HCT116 (cell line): Measurements from ENCODE around the gene RFTN1. TPM values are rescaled to one million over a fixed set of nuclear protein-coding genes. Genes with fewer than 3 reads are reported as not detected.

Source experiments
- ATAC-seq: fragments of 200-7000 bp; cut with Tn5 transposase; 2 replicates; pipeline ENCODE4 v1.9.1; 2020; ENCODE audit warnings: mild to moderate bottlenecking, moderate library complexity
- BruUV-seq: library from RNA; stranded (reverse); fragments of 400-500 nt; replicated peaks from 2 replicates; lab custom pipeline; 2021; lab: Mats Ljungman, UMichigan
- CTCF ChIA-PET: fragments of 300-600 bp; sonication (Branson Sonifier 250); formaldehyde crosslinking; loops from one replicate; lab custom pipeline; 2021; ENCODE audit warnings: antibody characterized with exemption; lab: Charles Lee
- POLR2A ChIA-PET: fragments of 300-600, 350-600 bp; sonication (Branson Sonifier 250); formaldehyde crosslinking; loops from one replicate; lab custom pipeline; 2021; ENCODE audit warnings: antibody characterized with exemption; lab: Charles Lee
- RAD21 ChIA-PET, 2 experiments: fragments of 300-600 bp; sonication (Branson Sonifier 250); formaldehyde crosslinking; loops; one replicate each; lab custom pipeline; 2023; ENCODE audit warnings: low total read pairs in 2 of 2; ENCODE audit not compliant: uncharacterized antibody in 2 of 2, unreplicated experiment in 2 of 2, low non-redundant PET in 1 of 2; lab: Charles Lee
- DNase-seq: peaks from one replicate; pipeline ENCODE4 v3.0.0-alpha.2; 2010; ENCODE audit warnings: low read depth, low spot score
- H2AFZ ChIP-seq: fragments of 200-600 bp; shearing (Covaris generic), sonication (generic); 2 replicates; pipeline ENCODE4 v1.6.1; 2017; ENCODE audit warnings: low read depth, mixed run types, mixed read lengths, antibody characterized with exemption, low read length; ENCODE audit not compliant: poor library complexity, severe bottlenecking
- H3K27ac ChIP-seq: 2 replicates; pipeline ENCODE4 v1.5.1; 2012; ENCODE audit warnings: low read depth, low read length
- H3K27me3 ChIP-seq: fragments of 200-600 bp; sonication (generic); 2 replicates; pipeline ENCODE4 v1.6.1; 2016; ENCODE audit warnings: mixed run types, low read length, mixed read lengths; ENCODE audit not compliant: insufficient read depth
- H3K36me3 ChIP-seq, 2 experiments: fragments of 200-500 bp in 1 of 2; fragments of 200-600 bp in 1 of 2; sonication (Bioruptor generic) in 1 of 2; sonication (generic) in 1 of 2; 2 replicates each; pipeline versions ENCODE4 v1.5.1 to v1.6.1; 2014 to 2016; ENCODE audit warnings: low read length in 2 of 2, inconsistent platforms in 1 of 2, mixed read lengths in 1 of 2, mixed run types in 1 of 2; ENCODE audit not compliant: insufficient read depth in 2 of 2, control insufficient read depth in 1 of 2
- H3K4me1 ChIP-seq, 2 experiments: fragments of 200-600 bp in 1 of 2; sonication (generic) in 1 of 2; 2 replicates each; pipeline versions ENCODE4 v1.5.1 to v1.6.1; 2012 to 2017; ENCODE audit warnings: low read length in 2 of 2, inconsistent platforms in 1 of 2, mild to moderate bottlenecking in 1 of 2, mixed read lengths in 1 of 2, mixed run types in 1 of 2, moderate library complexity in 1 of 2; ENCODE audit not compliant: insufficient read depth in 2 of 2, control insufficient read depth in 1 of 2
- H3K4me2 ChIP-seq: fragments of 200-600 bp; sonication (generic); 2 replicates; pipeline ENCODE4 v1.6.1; 2017; ENCODE audit warnings: mixed run types, low read length, mixed read lengths
- H3K4me3 ChIP-seq, 2 experiments: fragments of 200-600 bp in 1 of 2; sonication (generic) in 1 of 2; replicated peaks in 1 of 2; 2 replicates each; pipeline ENCODE4 v1.5.1; 2011 to 2016; ENCODE audit warnings: low read length in 2 of 2, control low read depth in 1 of 2, low read depth in 1 of 2, mild to moderate bottlenecking in 1 of 2, mixed read lengths in 1 of 2, mixed run types in 1 of 2
- H3K79me2 ChIP-seq: fragments of 200-600 bp; sonication (generic); 2 replicates; pipeline ENCODE4 v1.6.1; 2017; ENCODE audit warnings: mild to moderate bottlenecking, mixed run types, low read length, moderate library complexity, mixed read lengths; ENCODE audit not compliant: insufficient read depth
- H3K9ac ChIP-seq: fragments of 200-600 bp; sonication (generic); 2 replicates; pipeline ENCODE4 v1.6.1; 2016; ENCODE audit warnings: low read length, mixed read lengths
- H3K9me2 ChIP-seq: fragments of 200-600 bp; sonication (generic), shearing (Covaris generic); 2 replicates; pipeline ENCODE4 v1.6.1; 2017; ENCODE audit warnings: mixed run types, mild to moderate bottlenecking, moderate library complexity; ENCODE audit not compliant: insufficient read depth
- H3K9me3 ChIP-seq, 2 experiments: fragments of 200-500 bp in 1 of 2; fragments of 200-600 bp in 1 of 2; sonication (Bioruptor generic) in 1 of 2; sonication (generic) in 1 of 2; 2 replicates each; pipeline ENCODE4 v1.6.1; 2014 to 2017; ENCODE audit warnings: low read length in 2 of 2, mixed read lengths in 2 of 2, inconsistent platforms in 1 of 2, low read depth in 1 of 2, mild to moderate bottlenecking in 1 of 2, mixed run types in 1 of 2, moderate library complexity in 1 of 2; ENCODE audit not compliant: control insufficient read depth in 1 of 2, insufficient read depth in 1 of 2
- H4K20me1 ChIP-seq: fragments of 200-600 bp; sonication (generic), shearing (Covaris generic); 2 replicates; pipeline ENCODE4 v1.6.1; 2017; ENCODE audit warnings: mixed run types, mild to moderate bottlenecking, moderate library complexity; ENCODE audit not compliant: insufficient read depth
- ATF3 ChIP-seq: IDR thresholded peaks from 2 replicates; pipeline ENCODE4 v1.6.1; 2012
- CTCF ChIP-seq, 3 experiments: fragments of 200-600 bp in 1 of 3; sonication (generic) in 1 of 3; IDR thresholded peaks in 2 of 3; conservative IDR thresholded peaks in 1 of 3; 2 replicates each; pipeline ENCODE4 v1.5.1; 2012 to 2017; ENCODE audit warnings: low read depth in 2 of 3, low read length in 2 of 3, antibody characterized with exemption in 1 of 3, borderline replicate concordance in 1 of 3, control low read depth in 1 of 3, mild to moderate bottlenecking in 1 of 3, mixed read lengths in 1 of 3, mixed run types in 1 of 3, moderate library complexity in 1 of 3; ENCODE audit not compliant: insufficient read depth in 1 of 3
- ELF1 ChIP-seq: IDR thresholded peaks from 2 replicates; pipeline ENCODE4 v1.6.1; 2012; ENCODE audit warnings: low read depth, borderline replicate concordance
- EZH2 ChIP-seq: fragments of 200-600 bp; sonication (generic); IDR thresholded peaks from 2 replicates; pipeline ENCODE4 v1.6.1; 2017; ENCODE audit warnings: antibody characterized with exemption, mixed run types
- EZH2phosphoT487 ChIP-seq: fragments of 200-600 bp; IDR thresholded peaks from 2 replicates; pipeline ENCODE4 v1.6.1; 2018; ENCODE audit warnings: antibody characterized with exemption, borderline replicate concordance
- JUND ChIP-seq: IDR thresholded peaks from 2 replicates; pipeline ENCODE4 v1.6.1; 2012
- MAX ChIP-seq: IDR thresholded peaks from 2 replicates; pipeline ENCODE4 v1.6.1; 2012
- POLR2A ChIP-seq: IDR thresholded peaks from 2 replicates; pipeline ENCODE4 v1.7.0; 2011; ENCODE audit warnings: borderline replicate concordance; ENCODE audit not compliant: insufficient read depth, insufficient read length; ENCODE audit errors: extremely low read depth
- POLR2AphosphoS5 ChIP-seq: IDR thresholded peaks from 2 replicates; pipeline ENCODE4 v1.6.1; 2011; ENCODE audit warnings: mild to moderate bottlenecking, low read depth, low read length, moderate library complexity
- RAD21 ChIP-seq: IDR thresholded peaks from 2 replicates; pipeline ENCODE4 v1.6.1; 2012; ENCODE audit warnings: low read depth, mild to moderate bottlenecking
- SIN3A ChIP-seq: IDR thresholded peaks from 2 replicates; pipeline ENCODE4 v1.6.1; 2012; ENCODE audit warnings: low read depth
- SRF ChIP-seq: IDR thresholded peaks from 2 replicates; pipeline ENCODE4 v1.6.1; 2012; ENCODE audit warnings: low read depth
- TCF7L2 ChIP-seq: IDR thresholded peaks from 2 replicates; pipeline ENCODE4 v1.7.0; 2011; ENCODE audit warnings: borderline replicate concordance, inconsistent platforms; ENCODE audit not compliant: insufficient read depth, insufficient read length; ENCODE audit errors: extremely low read depth
- YY1 ChIP-seq: IDR thresholded peaks from 2 replicates; pipeline ENCODE4 v1.6.1; 2011; ENCODE audit warnings: low read length, low read depth, moderate library complexity, mild to moderate bottlenecking; ENCODE audit not compliant: insufficient replicate concordance; ENCODE audit errors: extremely low read depth
- ZFX ChIP-seq: fragments of 450-650 bp; IDR thresholded peaks from 2 replicates; pipeline ENCODE4 v1.6.1; 2017
- ZNF274 ChIP-seq: fragments of 200-500 bp; sonication (Bioruptor generic); IDR thresholded peaks from 2 replicates; pipeline ENCODE4 v1.6.1; 2014; ENCODE audit warnings: mild to moderate bottlenecking, low read depth, low read length, inconsistent platforms
- intact Hi-C: fragments of 100-400 bp; cut with micrococcal nuclease; formaldehyde crosslinking; loops from 2 replicates; pipeline ENCODE4 v1.10.0; 2022
- total RNA-seq: library from RNA; stranded (reverse); gene quantifications from one replicate; pipeline ENCODE4 v1.2.1, GENCODE V29; 2021; ENCODE audit not compliant: unreplicated experiment

Gene RFTN1
- total RNA-seq, 1 experiment from 2014 or later, result 3.9 TPM

GRCh38 chr3:16289144-16289889 is 224.2 kb downstream of the RFTN1 start:
- ChIA-PET RAD21 (no interaction called here), CTCF (interaction anchor here (0.9 to 1.4 kb wide), 3 partner anchors 240 to 262 kb away, joined by 3 to 7 read pairs (median 6); no protein-coding TSS in a partner anchor)
- H3K36me3 ChIP-seq, result peaks cover 0 to under 1% of the 10 kb centered on the region in 2 experiments; a peak in 1 of 4 replicates
- no peak for ATAC-seq
- H3K79me2 ChIP-seq, result peaks cover 4% of the 10 kb centered on the region; the same call in 1 of the 2 replicates
- TF ChIP-seq ZFX, result no peak
- no peak for TF ChIP-seq RAD21
- TF ChIP-seq ZNF274, result no peak
- no peak for TF ChIP-seq ELF1
- TF ChIP-seq POLR2AphosphoS5, result no peak
- TF ChIP-seq SRF, result no peak
- no peak for TF ChIP-seq MAX
- TF ChIP-seq YY1, result no peak
- TF ChIP-seq, all 23 proteins: peak for 0
- Histone ChIP-seq H3K9ac (no peak overlapping the region), H4K20me1 (no peaks in the 10 kb centered on the region), H3K9me3 (no peaks in the 10 kb centered on the region), H3K27ac (no peak overlapping the region), H3K4me1 (no peaks in the 10 kb centered on the region), H3K4me3 (no peak overlapping the region), H3K27me3 (no peaks in the 10 kb centered on the region), H2AFZ (no peak overlapping the region), H3K9me2 (no peaks in the 10 kb centered on the region), H3K4me2 (no peak overlapping the region)
- BruUV-seq, result no TSS peak
- POLR2A ChIA-PET, result no interaction called here
- intact Hi-C loops, result no loop called here
- DNase-seq, result no peak

- no peaks in the 10 kb centered on the region for H3K9me3 ChIP-seq
- no peak overlapping the region for H3K4me2 ChIP-seq
- no peaks in the 10 kb centered on the region for H3K27me3 ChIP-seq
- H3K79me2 ChIP-seq, result peaks cover 4% of the 10 kb centered on the region; the same call in 1 of the 2 replicates
- no peak overlapping the region for H2AFZ ChIP-seq
- ChIA-PET POLR2A (no interaction called here), RAD21 (no interaction called here), CTCF (interaction anchor here (1.4 kb wide), 1 partner anchor 262 kb away, joined by 7 read pairs; no protein-coding TSS in a partner anchor)
- DNase-seq (no peak), ATAC-seq (no peak)
- no peaks in the 10 kb centered on the region for H3K4me1 ChIP-seq
- no peaks in the 10 kb centered on the region for H4K20me1 ChIP-seq
- no peak overlapping the region for H3K4me3 ChIP-seq
- no peak overlapping the region for H3K27ac ChIP-seq
- BruUV-seq, result no TSS peak
- H3K9ac ChIP-seq, result no peak overlapping the region
- intact Hi-C loops, result no loop called here
- H3K9me2 ChIP-seq, result no peaks in the 10 kb centered on the region
- H3K36me3 ChIP-seq, result peaks cover 0 to 4% of the 10 kb centered on the region in 2 experiments; a peak in 2 of 4 replicates
- TF ChIP-seq YY1 (no peak), EZH2 (no peak), SRF (no peak), ELF1 (no peak), ZNF274 (no peak), TCF7L2 (no peak), ZFX (no peak), ATF3 (no peak), SIN3A (no peak), RAD21 (no peak), CTCF (IDR thresholded peaks at IDR 0.05 in 2 of 3, conservative IDR thresholded peaks at IDR 0.05 in 1 of 3; ENCODE audit: borderline replicate concordance in 1 of 3, insufficient read depth in 1 of 3, low read depth in 2 of 3, low read length in 2 of 3) (no peak), EZH2phosphoT487 (no peak), JUND (no peak), POLR2A (no peak)
Observed at GRCh38 chr3:16288664-16289063, 224.8 kb downstream of the RFTN1 start.
